AG09319 (cell line): ENCODE measurements around the gene MSMP.

Experiments used
- DNase-seq: peaks from one replicate; pipeline ENCODE4 v3.0.0-alpha.2; 2010; ENCODE audit warnings: low read depth; ENCODE audit errors: extremely low read depth
- CTCF ChIP-seq: IDR thresholded peaks from 2 replicates; pipeline ENCODE4 v1.5.1; 2011; ENCODE audit warnings: low read depth, mild to moderate bottlenecking, inconsistent platforms, low read length, moderate library complexity

Gene MSMP

GRCh38 chr9:35743880-35744518 lies 10.1 kb downstream of the MSMP start:
- TF ChIP-seq CTCF, result no peak
- no peak for DNase-seq

- TF ChIP-seq CTCF, result no peak
- DNase-seq, result no peak
Measured at GRCh38 chr9:35743452-35743851, 10.6 kb downstream of the MSMP start.

GRCh38 chr9:35741740-35742139 lies 12.3 kb downstream of the MSMP start:
- DNase-seq, result no peak
- no peak for TF ChIP-seq CTCF

- DNase-seq, result no peak
- no peak for TF ChIP-seq CTCF
Measured at GRCh38 chr9:35740243-35740642, 13.8 kb downstream of the MSMP start.

- no peak for DNase-seq
- no peak for TF ChIP-seq CTCF
Measured at GRCh38 chr9:35738924-35739323, 15.2 kb downstream of the MSMP start.

- no peak for DNase-seq
- TF ChIP-seq CTCF, result no peak
Measured at GRCh38 chr9:35738186-35738585, 15.9 kb downstream of the MSMP start.

- TF ChIP-seq CTCF, result no peak
- no peak for DNase-seq
Measured at GRCh38 chr9:35737143-35737542, 16.9 kb downstream of the MSMP start.
